Measurements from ENCODE around the gene BCAR1.

BCAR1 gene

GRCh38 chr16:75293173-75293572 lies 41.7 kb upstream of the BCAR1 start:
- no peak overlapping the region for H3K27ac ChIP-seq
- ChIA-PET POLR2A (ENCODE audit: low non-redundant PET) (no interaction called here), CTCF (interaction anchor here (0.7 kb wide), 1 partner anchor 10 kb away, joined by 3 read pairs; no protein-coding TSS in a partner anchor)
- DNase-seq (ENCODE audit: low spot score): no peak
- TF ChIP-seq, protein P1, sequence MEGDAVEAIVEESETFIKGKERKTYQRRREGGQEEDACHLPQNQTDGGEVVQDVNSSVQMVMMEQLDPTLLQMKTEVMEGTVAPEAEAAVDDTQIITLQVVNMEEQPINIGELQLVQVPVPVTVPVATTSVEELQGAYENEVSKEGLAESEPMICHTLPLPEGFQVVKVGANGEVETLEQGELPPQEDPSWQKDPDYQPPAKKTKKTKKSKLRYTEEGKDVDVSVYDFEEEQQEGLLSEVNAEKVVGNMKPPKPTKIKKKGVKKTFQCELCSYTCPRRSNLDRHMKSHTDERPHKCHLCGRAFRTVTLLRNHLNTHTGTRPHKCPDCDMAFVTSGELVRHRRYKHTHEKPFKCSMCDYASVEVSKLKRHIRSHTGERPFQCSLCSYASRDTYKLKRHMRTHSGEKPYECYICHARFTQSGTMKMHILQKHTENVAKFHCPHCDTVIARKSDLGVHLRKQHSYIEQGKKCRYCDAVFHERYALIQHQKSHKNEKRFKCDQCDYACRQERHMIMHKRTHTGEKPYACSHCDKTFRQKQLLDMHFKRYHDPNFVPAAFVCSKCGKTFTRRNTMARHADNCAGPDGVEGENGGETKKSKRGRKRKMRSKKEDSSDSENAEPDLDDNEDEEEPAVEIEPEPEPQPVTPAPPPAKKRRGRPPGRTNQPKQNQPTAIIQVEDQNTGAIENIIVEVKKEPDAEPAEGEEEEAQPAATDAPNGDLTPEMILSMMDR (conservative IDR thresholded peaks at IDR 0.05; ENCODE audit: low read depth): no peak

GRCh38 chr16:75292691-75293090 lies 41.3 kb upstream of the BCAR1 start:
- POLR2A ChIA-PET (ENCODE audit: low non-redundant PET): no interaction called here
- H3K27ac ChIP-seq: no peak overlapping the region
- TF ChIP-seq, protein P1 (conservative IDR thresholded peaks at IDR 0.05; ENCODE audit: low read depth): no peak
- no peak for DNase-seq (ENCODE audit: low spot score)
- CTCF ChIA-PET: interaction anchor here (0.7 to 1.0 kb wide), 2 partner anchors 59 to 225 kb away, joined by 3 read pairs; no protein-coding TSS in a partner anchor

DNA sequence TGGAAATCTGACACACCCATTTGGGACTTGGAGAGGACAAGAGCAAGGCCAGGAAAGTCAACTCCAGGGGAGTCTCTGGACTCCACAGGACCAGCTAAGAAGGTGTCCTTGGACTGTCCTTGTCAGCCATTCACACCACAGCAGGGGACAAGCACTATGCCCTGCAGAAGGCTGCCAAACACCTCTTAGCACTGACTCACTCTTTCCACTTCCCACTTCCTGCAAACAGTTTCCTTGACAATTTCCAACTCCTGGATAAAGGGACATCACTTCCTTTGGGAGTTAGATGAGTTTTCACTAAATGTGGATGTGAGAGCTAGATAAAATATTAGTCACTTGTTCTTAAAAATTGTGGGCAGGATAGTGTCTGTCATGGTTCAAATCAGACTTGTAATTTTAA lies 37.8 kb upstream of the BCAR1 start:
- peak overlapping the region; percentile 59 for H3K27ac ChIP-seq
- ChIA-PET CTCF (no interaction called here), POLR2A (ENCODE audit: low non-redundant PET) (no interaction called here)
- DNase-seq (ENCODE audit: low spot score): no peak
- TF ChIP-seq, protein P1 (conservative IDR thresholded peaks at IDR 0.05; ENCODE audit: low read depth): no peak

GRCh38 chr16:75288596-75289120 lies 37.2 kb upstream of the BCAR1 start:
- TF ChIP-seq, protein P1 (conservative IDR thresholded peaks at IDR 0.05; ENCODE audit: low read depth): no peak
- ChIA-PET POLR2A (ENCODE audit: low non-redundant PET) (no interaction called here), CTCF (no interaction called here)
- DNase-seq (ENCODE audit: low spot score): no peak
- peak overlapping the region; percentile 59 for H3K27ac ChIP-seq

DNA sequence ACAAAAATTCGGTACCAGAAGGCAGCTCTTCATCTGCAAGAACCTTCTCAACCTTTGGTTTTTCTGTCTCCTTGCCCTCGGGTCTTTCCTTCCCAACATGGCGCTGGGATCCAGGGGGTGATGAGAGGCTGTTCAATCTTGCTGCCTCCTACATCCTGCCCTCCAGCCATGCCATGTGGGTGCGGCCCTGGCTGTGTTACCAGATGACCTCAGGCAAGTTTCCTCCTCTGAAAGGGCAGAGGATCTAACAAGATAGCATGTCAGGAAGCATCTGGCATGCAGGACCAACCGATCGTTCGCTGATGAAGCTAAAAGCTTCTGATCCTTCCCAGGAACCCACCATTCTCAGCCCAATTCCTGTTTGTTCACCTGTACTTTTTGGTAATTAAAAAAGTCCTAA lies 36.8 kb upstream of the BCAR1 start:
- H3K27ac ChIP-seq: peak overlapping the region; percentile 59
- ChIA-PET POLR2A (ENCODE audit: low non-redundant PET) (no interaction called here), CTCF (no interaction called here)
- no peak for DNase-seq (ENCODE audit: low spot score)
- TF ChIP-seq, protein P1 (conservative IDR thresholded peaks at IDR 0.05; ENCODE audit: low read depth): no peak

GRCh38 chr16:75287708-75288107 lies 36.3 kb upstream of the BCAR1 start:
- POLR2A ChIA-PET (ENCODE audit: low non-redundant PET): no interaction called here
- CTCF ChIA-PET: no interaction called here
- no peak for DNase-seq (ENCODE audit: low spot score)

More at GRCh38 chr16:75287708-75288107, 36.3 kb upstream of the BCAR1 start:
- H3K27ac ChIP-seq: peak overlapping the region; percentile 59
- TF ChIP-seq, protein P1 (conservative IDR thresholded peaks at IDR 0.05; ENCODE audit: low read depth): no peak

Measured in RWPE1 (cell line).